ENCODE results near the gene GRID2.

- no peak for TF ChIP-seq CTCF (IDR thresholded peaks at IDR 0.05)
- TF ChIP-seq POLR2A (IDR thresholded peaks at IDR 0.05) = no peak
These were observed 1015.3 kb downstream of the GRID2 start for GRCh38 chr4:93319041-93319440.

Measured in tibial nerve (tissue), 3 donors.